Measurements from ENCODE around the gene FXYD5. TPM values are rescaled to one million over a fixed set of nuclear protein-coding genes. Genes with fewer than 3 reads are reported as not detected.
A peak's percentile ranks its signal among the peaks of the same experiment; 100 is the strongest.

The FXYD5 gene
- total RNA-seq, 4 donors from 2014 or later, result 10.9 to 86.2 (median 34.2) TPM

DNA sequence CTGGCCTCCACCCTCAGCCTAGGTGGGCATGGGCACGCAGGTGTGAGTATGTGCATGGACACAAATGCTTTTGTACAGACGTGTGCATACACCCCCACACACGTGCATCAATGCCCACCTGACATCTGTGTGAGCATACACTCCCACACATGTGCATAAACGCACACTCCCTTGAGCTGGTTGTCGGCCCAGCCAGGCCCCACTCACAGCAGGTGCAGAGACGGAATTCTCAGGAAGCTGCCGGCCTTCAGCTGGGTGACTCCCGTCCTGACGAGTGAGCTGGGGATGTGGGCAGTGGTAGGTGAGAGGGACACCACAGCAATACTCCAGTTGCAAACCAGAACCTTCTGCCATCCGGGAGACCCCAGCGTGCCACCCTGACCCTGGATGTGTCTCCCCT lies 20.7 kb upstream of the FXYD5 start:
- peak overlapping the region; percentile 80 to 89 for H3K27ac ChIP-seq

DNA sequence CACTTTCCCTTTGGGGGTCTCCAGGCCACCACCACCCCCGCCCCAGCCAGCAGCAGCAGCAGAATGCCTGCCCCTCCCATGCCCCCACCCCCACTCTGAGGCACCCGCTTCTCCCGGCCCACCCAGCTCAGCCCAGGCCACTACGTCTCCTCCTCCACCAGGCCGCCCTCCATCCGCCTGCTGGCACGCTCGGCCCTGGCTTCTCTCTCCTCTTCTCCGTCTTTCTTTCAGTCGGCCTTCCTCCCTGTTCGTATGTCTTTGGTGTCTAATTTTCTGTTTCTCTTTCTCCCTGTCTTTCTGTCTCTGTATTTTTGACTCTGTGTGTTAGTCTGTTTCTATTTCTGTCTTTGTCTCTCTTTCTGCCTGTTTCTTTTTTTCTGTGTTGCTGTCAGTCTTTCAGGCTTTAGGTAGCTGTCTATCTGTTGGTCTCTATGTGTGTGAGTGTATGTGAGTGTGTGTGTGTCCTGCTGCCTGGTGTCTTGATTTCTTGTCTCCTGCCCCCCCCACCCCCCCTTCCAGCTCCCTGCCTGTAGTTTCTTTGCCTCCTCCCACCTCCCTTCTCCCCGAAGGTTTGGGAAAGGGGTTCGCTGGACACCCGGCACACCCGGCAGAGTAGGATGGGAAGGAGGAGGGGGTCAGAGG lies 19.8 kb upstream of the FXYD5 start, which contains the start of gene LGI4:
LGI4 (minus strand) TSS at position 459 of the 642 bp plus-strand sequence; CDS start at position 80, 379 bp downstream.
- H3K36me3 ChIP-seq, result no peaks in the 10 kb centered on the region
- peak within 1 kb of the TSS; percentile 28 to 44 for H3K4me3 ChIP-seq
- H3K27ac ChIP-seq, result peak within 1 kb of the TSS; percentile 80 to 89

More for the DNA sequence above, 20.7 kb upstream of the FXYD5 start:
- no peaks in the 10 kb centered on the region for H3K36me3 ChIP-seq
- H3K4me3 ChIP-seq, result no peak overlapping the region
- no peaks in the 10 kb centered on the region for H3K4me1 ChIP-seq
- H3K9me3 ChIP-seq, result no peaks in the 10 kb centered on the region
- intact Hi-C loops (cut with DNase I; ENCODE audit: low total_unique reads), result no loop called here
- no peaks in the 10 kb centered on the region for H3K27me3 ChIP-seq
- DNase-seq, result no peak
- TF ChIP-seq, protein P1, sequence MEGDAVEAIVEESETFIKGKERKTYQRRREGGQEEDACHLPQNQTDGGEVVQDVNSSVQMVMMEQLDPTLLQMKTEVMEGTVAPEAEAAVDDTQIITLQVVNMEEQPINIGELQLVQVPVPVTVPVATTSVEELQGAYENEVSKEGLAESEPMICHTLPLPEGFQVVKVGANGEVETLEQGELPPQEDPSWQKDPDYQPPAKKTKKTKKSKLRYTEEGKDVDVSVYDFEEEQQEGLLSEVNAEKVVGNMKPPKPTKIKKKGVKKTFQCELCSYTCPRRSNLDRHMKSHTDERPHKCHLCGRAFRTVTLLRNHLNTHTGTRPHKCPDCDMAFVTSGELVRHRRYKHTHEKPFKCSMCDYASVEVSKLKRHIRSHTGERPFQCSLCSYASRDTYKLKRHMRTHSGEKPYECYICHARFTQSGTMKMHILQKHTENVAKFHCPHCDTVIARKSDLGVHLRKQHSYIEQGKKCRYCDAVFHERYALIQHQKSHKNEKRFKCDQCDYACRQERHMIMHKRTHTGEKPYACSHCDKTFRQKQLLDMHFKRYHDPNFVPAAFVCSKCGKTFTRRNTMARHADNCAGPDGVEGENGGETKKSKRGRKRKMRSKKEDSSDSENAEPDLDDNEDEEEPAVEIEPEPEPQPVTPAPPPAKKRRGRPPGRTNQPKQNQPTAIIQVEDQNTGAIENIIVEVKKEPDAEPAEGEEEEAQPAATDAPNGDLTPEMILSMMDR (IDR thresholded peaks at IDR 0.05), result no peak
- TF ChIP-seq POLR2A (IDR thresholded peaks at IDR 0.05), result no peak

DNA sequence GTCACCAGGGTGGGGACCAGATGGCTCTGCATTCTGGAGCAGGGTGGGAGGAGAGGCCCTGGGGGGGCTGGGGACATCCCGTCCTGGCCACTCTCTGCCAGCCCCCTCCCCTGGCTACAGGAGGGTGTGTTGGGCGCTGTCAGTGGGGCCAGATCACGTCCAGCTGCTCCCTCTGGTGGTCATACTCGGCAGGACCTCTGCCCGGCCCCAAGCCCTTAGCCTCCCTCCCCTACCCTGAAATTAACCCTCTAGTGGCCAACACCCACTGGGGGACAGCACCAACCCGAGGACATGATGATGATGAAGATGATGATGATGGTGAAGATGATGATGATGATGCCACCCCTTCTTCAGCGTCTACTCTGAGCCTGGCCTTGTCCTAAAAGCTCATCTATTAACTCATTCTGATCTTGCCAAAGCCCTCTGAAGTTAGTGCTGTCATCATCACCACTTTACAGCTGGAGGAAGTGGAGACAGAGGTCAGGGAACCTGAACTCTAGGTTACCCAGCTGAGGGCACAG lies 19.1 kb upstream of the FXYD5 start:
- no peaks in the 10 kb centered on the region for H3K4me1 ChIP-seq
- no peaks in the 10 kb centered on the region for H3K9me3 ChIP-seq
- peak; percentile 86 to 87 for DNase-seq
- peak overlapping the region; percentile 80 to 89 for H3K27ac ChIP-seq
- H3K4me3 ChIP-seq, result peak overlapping the region; percentile 28 to 44
- intact Hi-C loops (cut with DNase I; ENCODE audit: low total_unique reads), result no loop called here
- H3K27me3 ChIP-seq, result no peaks in the 10 kb centered on the region
- TF ChIP-seq, protein P1 (IDR thresholded peaks at IDR 0.05), result peak; percentile 89 to 93 (median 92)
- peak in 1 of 2 donors; percentile 28 for TF ChIP-seq POLR2A (IDR thresholded peaks at IDR 0.05)
- H3K36me3 ChIP-seq, result no peaks in the 10 kb centered on the region

More for the DNA sequence above, 19.8 kb upstream of the FXYD5 start, which contains the start of gene LGI4:
- Histone ChIP-seq H3K9me3 (no peaks in the 10 kb centered on the region), H3K27me3 (no peaks in the 10 kb centered on the region), H3K4me1 (no peaks in the 10 kb centered on the region)
- intact Hi-C loops (cut with DNase I; ENCODE audit: low total_unique reads), result no loop called here
- DNase-seq, result no peak
- no peak for TF ChIP-seq POLR2A (IDR thresholded peaks at IDR 0.05)
- TF ChIP-seq, protein P1 (IDR thresholded peaks at IDR 0.05), result no peak

DNA sequence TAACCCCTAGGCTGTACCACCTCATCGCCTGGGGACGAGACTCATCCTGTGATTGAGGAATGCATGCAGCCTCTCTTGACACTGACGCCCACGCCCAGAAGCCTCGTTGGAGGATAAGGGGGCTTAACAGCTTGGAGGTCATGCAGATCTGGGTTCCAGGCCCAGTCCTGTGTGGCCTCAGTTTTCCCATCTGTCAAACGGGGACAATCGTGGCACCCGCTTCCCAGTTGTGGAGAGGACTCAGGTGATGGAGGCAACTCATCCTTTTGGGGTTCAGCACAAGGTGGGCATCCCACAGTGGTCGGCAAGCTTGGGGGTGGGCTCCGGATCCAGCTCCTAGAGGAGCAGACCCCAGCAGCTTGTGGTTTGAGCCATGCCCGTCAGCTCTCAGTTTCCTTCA lies 18.3 kb upstream of the FXYD5 start:
- no peaks in the 10 kb centered on the region for H3K36me3 ChIP-seq
- H3K27ac ChIP-seq, result peak overlapping the region in 1 of 2 donors; percentile 89
- TF ChIP-seq, protein P1 (IDR thresholded peaks at IDR 0.05), result no peak
- no peak for TF ChIP-seq POLR2A (IDR thresholded peaks at IDR 0.05)
- no peaks in the 10 kb centered on the region for H3K4me1 ChIP-seq
- no peaks in the 10 kb centered on the region for H3K27me3 ChIP-seq
- intact Hi-C loops (cut with DNase I; ENCODE audit: low total_unique reads), result no loop called here
- H3K4me3 ChIP-seq, result no peak overlapping the region
- no peaks in the 10 kb centered on the region for H3K9me3 ChIP-seq
- DNase-seq, result no peak

DNA sequence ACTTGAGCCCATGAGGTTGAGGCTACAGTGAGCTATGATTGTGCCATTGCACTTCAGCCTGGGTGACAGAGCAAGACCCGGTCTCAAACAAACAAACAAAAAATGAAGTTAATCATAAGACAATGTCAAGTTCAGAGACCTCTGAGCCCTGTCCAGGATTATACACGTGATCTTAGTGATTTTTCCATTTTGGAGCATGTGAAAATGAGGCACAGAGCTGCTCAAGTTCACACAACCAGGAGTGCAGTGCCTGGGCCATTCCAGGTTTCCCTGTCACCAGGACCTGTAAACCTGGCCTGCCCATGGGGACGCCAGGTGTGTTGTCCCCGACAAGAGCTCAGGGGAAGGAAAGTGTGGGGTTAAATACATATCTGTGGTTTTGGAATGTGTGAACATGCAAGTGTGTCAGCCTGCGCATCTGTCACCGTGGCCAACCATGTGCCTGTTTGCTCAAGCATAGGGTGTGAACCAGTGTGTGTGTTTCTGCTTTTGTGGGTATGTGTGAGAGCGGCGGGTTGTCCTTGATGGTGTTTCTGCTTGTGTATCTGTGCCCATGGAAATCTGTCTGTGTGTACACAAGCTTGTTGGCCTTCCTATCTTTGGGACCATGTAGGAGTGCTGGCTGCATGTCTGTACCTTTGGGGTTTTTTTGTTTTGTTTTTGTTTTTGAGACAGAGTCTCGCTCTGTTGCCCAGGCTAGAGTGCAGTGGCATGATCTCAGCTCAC lies 17.4 kb upstream of the FXYD5 start:
- Histone ChIP-seq H3K4me1 (no peaks in the 10 kb centered on the region), H3K27ac (peak overlapping the region; percentile 95 to 97), H3K9me3 (no peaks in the 10 kb centered on the region), H3K36me3 (no peaks in the 10 kb centered on the region), H3K27me3 (no peaks in the 10 kb centered on the region), H3K4me3 (no peak overlapping the region)
- no peak for DNase-seq
- intact Hi-C loops (cut with DNase I; ENCODE audit: low total_unique reads), result no loop called here
- no peak for TF ChIP-seq POLR2A (IDR thresholded peaks at IDR 0.05)
- TF ChIP-seq, protein P1 (IDR thresholded peaks at IDR 0.05), result no peak

All from uterus (tissue), 4 donors.